Colonic mucosa (tissue), 4 donors: ENCODE measurements around the gene CAMK1G. TPM values are rescaled to one million over a fixed set of nuclear protein-coding genes. Genes with fewer than 3 reads are reported as not detected.

ENCODE experiments used
- DNase-seq: peaks from one replicate; pipeline ENCODE4 v3.0.0-alpha.2; 2020
- H3K27ac ChIP-seq: fragments of 200-600 bp; one replicate; pipeline ENCODE4 v1.8.0; 2021
- H3K27me3 ChIP-seq: fragments of 200-600 bp; one replicate; pipeline ENCODE4 v1.8.0; 2021
- H3K36me3 ChIP-seq: fragments of 200-600 bp; one replicate; pipeline ENCODE4 v1.8.0; 2021
- H3K4me1 ChIP-seq: fragments of 200-600 bp; one replicate; pipeline ENCODE4 v1.8.0; 2021; ENCODE audit warnings: mild to moderate bottlenecking
- H3K4me3 ChIP-seq: fragments of 200-600 bp; one replicate; pipeline ENCODE4 v1.8.0; 2021
- H3K9ac ChIP-seq, 2 donors: one replicate each; pipeline ENCODE4 v1.7.0; 2013; ENCODE audit warnings: control low read depth in 2 of 2, low read depth in 2 of 2, low read length in 2 of 2
- H3K9me3 ChIP-seq: fragments of 200-600 bp; one replicate; pipeline ENCODE4 v1.8.0; 2021
- intact Hi-C: fragments of 100-400 bp; cut with DNase I; formaldehyde crosslinking; loops from one replicate; pipeline ENCODE4 v1.14.1; 2022
- total RNA-seq, 2 donors: library from RNA; stranded (reverse); fragmentation: NEBNext Ultra II Directional in 1 of 2; extraction: Animal tissue kit (Norgen Biotek cat#: 25700) in 1 of 2; gene quantifications; one replicate each; pipeline ENCODE4 v1.2.1, GENCODE V29; 2021
- TF ChIP-seq, protein P1 (sequence below): fragments of 200-600 bp; IDR thresholded peaks from one replicate; pipeline ENCODE4 v1.8.0; 2022; ENCODE audit warnings: antibody characterized with exemption, mild to moderate bottlenecking
- donor health status: healthy.
- donor health status: DM: no; HTN: no; CAD: no.
- donor health status: DM: no; HTN: no; CAD: no.

CAMK1G gene
- total RNA-seq, 2 donors from 2014 or later: 0.21 TPM; not detected in 1

DNA sequence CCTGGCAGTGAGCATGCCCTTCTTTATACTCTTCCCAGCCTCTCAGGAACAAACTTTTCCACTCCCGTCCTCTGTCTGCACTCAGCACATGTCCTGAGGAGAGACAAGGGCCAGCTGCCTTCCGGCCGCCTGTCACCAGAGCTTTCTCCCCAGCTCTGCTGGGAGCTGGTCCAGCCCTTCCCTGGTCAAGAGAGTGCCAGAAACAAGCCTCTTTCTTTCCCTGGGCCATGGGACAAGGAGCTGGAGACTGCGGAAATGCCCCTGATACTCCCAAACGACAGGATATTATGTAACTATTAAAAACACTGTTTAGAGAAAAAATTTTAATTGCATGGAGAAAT lies 58.3 kb downstream of the CAMK1G start:
- TF ChIP-seq, protein P1, sequence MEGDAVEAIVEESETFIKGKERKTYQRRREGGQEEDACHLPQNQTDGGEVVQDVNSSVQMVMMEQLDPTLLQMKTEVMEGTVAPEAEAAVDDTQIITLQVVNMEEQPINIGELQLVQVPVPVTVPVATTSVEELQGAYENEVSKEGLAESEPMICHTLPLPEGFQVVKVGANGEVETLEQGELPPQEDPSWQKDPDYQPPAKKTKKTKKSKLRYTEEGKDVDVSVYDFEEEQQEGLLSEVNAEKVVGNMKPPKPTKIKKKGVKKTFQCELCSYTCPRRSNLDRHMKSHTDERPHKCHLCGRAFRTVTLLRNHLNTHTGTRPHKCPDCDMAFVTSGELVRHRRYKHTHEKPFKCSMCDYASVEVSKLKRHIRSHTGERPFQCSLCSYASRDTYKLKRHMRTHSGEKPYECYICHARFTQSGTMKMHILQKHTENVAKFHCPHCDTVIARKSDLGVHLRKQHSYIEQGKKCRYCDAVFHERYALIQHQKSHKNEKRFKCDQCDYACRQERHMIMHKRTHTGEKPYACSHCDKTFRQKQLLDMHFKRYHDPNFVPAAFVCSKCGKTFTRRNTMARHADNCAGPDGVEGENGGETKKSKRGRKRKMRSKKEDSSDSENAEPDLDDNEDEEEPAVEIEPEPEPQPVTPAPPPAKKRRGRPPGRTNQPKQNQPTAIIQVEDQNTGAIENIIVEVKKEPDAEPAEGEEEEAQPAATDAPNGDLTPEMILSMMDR: no peak
- no peaks in the 10 kb centered on the region for H3K9me3 ChIP-seq
- no peak overlapping the region for H3K9ac ChIP-seq
- peak; percentile 68 for DNase-seq
- H3K4me1 ChIP-seq: peaks cover 25% of the 10 kb centered on the region
- peak overlapping the region; percentile 57 for H3K27ac ChIP-seq
- no peaks in the 10 kb centered on the region for H3K36me3 ChIP-seq
- H3K4me3 ChIP-seq: no peak overlapping the region
- H3K27me3 ChIP-seq: no peaks in the 10 kb centered on the region
- intact Hi-C loops: no loop called here

DNA sequence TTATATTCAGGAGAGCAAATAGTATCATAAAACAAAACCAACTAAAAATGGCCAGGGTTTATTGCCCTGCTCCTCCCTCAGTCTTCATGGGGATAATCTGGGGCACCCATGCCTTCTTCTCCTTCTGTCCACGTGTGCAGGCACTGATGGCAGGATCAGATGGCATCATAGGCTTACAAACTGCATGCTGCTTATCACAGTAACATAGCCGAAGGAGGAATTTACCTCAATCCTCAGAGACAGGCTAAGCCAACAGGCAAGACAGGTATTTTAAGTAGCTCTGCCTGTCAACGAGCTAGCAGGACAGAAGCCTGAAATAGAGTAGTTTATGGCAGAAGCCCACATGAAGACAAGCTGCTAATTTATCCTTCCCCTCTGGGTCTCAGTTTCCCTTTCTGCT lies 59.3 kb downstream of the CAMK1G start:
- DNase-seq: peak; percentile 79
- H3K9me3 ChIP-seq: no peaks in the 10 kb centered on the region
- H3K27ac ChIP-seq: peak overlapping the region; percentile 70
- H3K4me3 ChIP-seq: no peak overlapping the region
- intact Hi-C loops: no loop called here
- H3K9ac ChIP-seq: peak overlapping the region in 1 of 2 donors; percentile 67
- H3K27me3 ChIP-seq: no peaks in the 10 kb centered on the region
- H3K4me1 ChIP-seq: peaks cover 25% of the 10 kb centered on the region
- no peaks in the 10 kb centered on the region for H3K36me3 ChIP-seq
- TF ChIP-seq, protein P1: no peak

- H3K9me3 ChIP-seq: no peaks in the 10 kb centered on the region
- peaks cover 28% of the 10 kb centered on the region for H3K4me1 ChIP-seq
- peak overlapping the region; percentile 70 for H3K27ac ChIP-seq
- TF ChIP-seq, protein P1: no peak
- H3K9ac ChIP-seq: peak overlapping the region in 1 of 2 donors; percentile 67
- intact Hi-C loops: no loop called here
- DNase-seq: peak; percentile 62
- H3K4me3 ChIP-seq: no peak overlapping the region
- H3K27me3 ChIP-seq: no peaks in the 10 kb centered on the region
- no peaks in the 10 kb centered on the region for H3K36me3 ChIP-seq
Observed at GRCh38 chr1:209643285-209644020, 59.9 kb downstream of the CAMK1G start.

- DNase-seq: no peak
- H3K27me3 ChIP-seq: no peaks in the 10 kb centered on the region
- H3K4me1 ChIP-seq: peaks cover 40% of the 10 kb centered on the region
- no peak overlapping the region for H3K4me3 ChIP-seq
- H3K27ac ChIP-seq: peak overlapping the region; percentile 6
- no peaks in the 10 kb centered on the region for H3K9me3 ChIP-seq
- TF ChIP-seq, protein P1: no peak
- no peaks in the 10 kb centered on the region for H3K36me3 ChIP-seq
- no peak overlapping the region for H3K9ac ChIP-seq
- intact Hi-C loops: loop anchor here (5.0 kb wide), 1 partner anchor 41 kb away; no protein-coding TSS in a partner anchor
Observed at GRCh38 chr1:209645574-209646452, 62.3 kb downstream of the CAMK1G start.

GRCh38 chr1:209646558-209646957 lies 63.0 kb downstream of the CAMK1G start:
- Histone ChIP-seq H3K27me3 (no peaks in the 10 kb centered on the region), H3K4me3 (no peak overlapping the region), H3K36me3 (no peaks in the 10 kb centered on the region), H3K4me1 (peaks cover 34% of the 10 kb centered on the region), H3K27ac (peak overlapping the region; percentile 6), H3K9ac (no peak overlapping the region), H3K9me3 (no peaks in the 10 kb centered on the region)
- TF ChIP-seq, protein P1: no peak
- DNase-seq: no peak
- intact Hi-C loops: loop anchor here (5.0 kb wide), 1 partner anchor 41 kb away; no protein-coding TSS in a partner anchor
